Activated T-cell treated with anti-CD3 and anti-CD28 coated beads, Interleukin-2, amount 50 U/mL, for 4 hours (primary cell): Measurements from ENCODE around the gene LNX1. TPM values are rescaled to one million over a fixed set of nuclear protein-coding genes. Genes with fewer than 3 reads are reported as not detected.

Experiments
- ATAC-seq, 2 donors: fragments of 200-7000 bp; cut with Tn5 transposase; one replicate each; pipeline ENCODE4 v1.10.0; 2021
- DNase-seq: peaks from one replicate; pipeline ENCODE4 v3.0.0-alpha.2; 2020
- H3K27me3 Mint-ChIP-seq: one replicate; pipeline ENCODE4 v1.8.0; 2021; ENCODE audit warnings: low read depth, mixed read lengths
- H3K36me3 Mint-ChIP-seq: one replicate; pipeline ENCODE4 v1.8.0; 2022; ENCODE audit warnings: mixed read lengths; ENCODE audit not compliant: insufficient read depth
- H3K4me1 Mint-ChIP-seq: one replicate; pipeline ENCODE4 v1.8.0; 2021; ENCODE audit warnings: low read depth, mixed read lengths
- H3K4me3 Mint-ChIP-seq: one replicate; pipeline ENCODE4 v1.8.0; 2021; ENCODE audit warnings: mild to moderate bottlenecking, moderate library complexity, mixed read lengths
- H3K9me3 Mint-ChIP-seq: one replicate; pipeline ENCODE4 v1.8.0; 2021; ENCODE audit warnings: mixed read lengths
- total RNA-seq, 3 donors: library from RNA; stranded (reverse); gene quantifications; one replicate each; pipeline ENCODE4 v1.2.1, GENCODE V29; 2021

Gene LNX1
- total RNA-seq, 3 donors from 2014 or later, result 0.05 TPM; not detected in 2

DNA sequence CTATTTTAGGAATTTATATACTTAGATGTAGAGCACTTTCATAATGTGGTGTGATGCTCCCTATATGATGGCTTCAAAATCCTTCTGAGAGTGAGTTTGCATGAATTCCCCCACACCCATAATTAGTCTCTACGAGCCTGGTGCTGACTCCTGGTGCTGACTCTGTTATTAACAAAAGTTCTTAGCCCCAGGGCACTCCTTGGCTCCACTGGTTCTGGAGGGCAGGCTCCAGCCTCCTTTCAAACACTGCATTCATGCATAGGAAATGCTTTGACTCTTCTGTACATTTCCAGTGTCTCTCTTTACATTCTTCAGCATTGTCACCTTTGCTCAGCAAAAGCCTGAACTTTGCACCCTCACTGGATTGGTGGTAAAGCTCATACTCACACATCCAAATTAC lies 64.0 kb downstream of the LNX1 start:
- H3K4me3 Mint-ChIP-seq, result no peak overlapping the region
- H3K4me1 Mint-ChIP-seq, result no peaks in the 10 kb centered on the region

DNA sequence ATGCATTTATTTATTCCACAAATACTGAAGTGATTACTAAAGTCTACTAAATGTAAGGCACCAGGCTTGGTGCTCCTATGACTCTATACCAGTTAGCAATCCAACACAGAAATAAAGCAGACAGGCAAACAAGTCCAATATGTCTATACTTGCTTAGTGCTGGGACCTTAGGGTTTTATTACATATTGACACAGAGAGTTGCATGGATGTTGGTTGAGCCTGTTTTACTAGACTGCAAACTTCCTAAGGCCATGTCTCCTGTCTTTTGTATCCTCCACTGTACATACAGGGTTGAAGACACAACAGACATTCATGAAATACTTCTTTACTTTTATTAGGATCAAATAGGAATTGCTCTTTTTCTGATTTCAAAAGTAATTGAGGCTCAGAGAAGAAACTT lies 69.0 kb downstream of the LNX1 start:
- Mint-ChIP-seq H3K4me1 (no peaks in the 10 kb centered on the region), H3K36me3 (no peaks in the 10 kb centered on the region), H3K27me3 (peaks cover 13% of the 10 kb centered on the region), H3K4me3 (no peak overlapping the region), H3K9me3 (no peaks in the 10 kb centered on the region)
- ATAC-seq (no peak), DNase-seq (no peak)

More for the DNA sequence above, 64.0 kb downstream of the LNX1 start:
- no peaks in the 10 kb centered on the region for H3K9me3 Mint-ChIP-seq
- no peak for DNase-seq
- no peak for ATAC-seq
- H3K27me3 Mint-ChIP-seq, result peaks cover 14% of the 10 kb centered on the region
- H3K36me3 Mint-ChIP-seq, result no peaks in the 10 kb centered on the region

DNA sequence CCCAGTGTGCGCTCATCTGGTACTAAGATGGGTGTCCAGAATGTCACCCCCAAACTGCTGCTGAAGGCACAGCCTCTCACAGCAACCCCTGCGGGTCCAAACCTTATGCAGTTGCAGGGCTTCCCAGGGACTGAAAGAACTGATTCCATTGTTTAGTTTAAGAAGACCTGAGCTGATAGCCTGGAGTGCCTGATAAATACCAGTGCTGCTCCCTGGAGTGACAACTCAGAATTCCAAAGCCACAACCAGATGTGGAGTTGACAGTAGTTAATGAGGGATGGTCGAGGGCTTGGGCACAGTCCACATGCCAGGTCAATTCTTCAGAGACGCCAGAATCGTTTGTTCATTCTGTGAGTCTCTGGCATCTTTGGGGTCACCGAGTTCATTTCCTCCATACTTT lies 71.2 kb downstream of the LNX1 start:
- ATAC-seq (no peak), DNase-seq (no peak)
- H3K36me3 Mint-ChIP-seq, result no peaks in the 10 kb centered on the region
- no peaks in the 10 kb centered on the region for H3K4me1 Mint-ChIP-seq
- no peak overlapping the region for H3K4me3 Mint-ChIP-seq
- H3K27me3 Mint-ChIP-seq, result peaks cover 11% of the 10 kb centered on the region
- no peaks in the 10 kb centered on the region for H3K9me3 Mint-ChIP-seq

DNA sequence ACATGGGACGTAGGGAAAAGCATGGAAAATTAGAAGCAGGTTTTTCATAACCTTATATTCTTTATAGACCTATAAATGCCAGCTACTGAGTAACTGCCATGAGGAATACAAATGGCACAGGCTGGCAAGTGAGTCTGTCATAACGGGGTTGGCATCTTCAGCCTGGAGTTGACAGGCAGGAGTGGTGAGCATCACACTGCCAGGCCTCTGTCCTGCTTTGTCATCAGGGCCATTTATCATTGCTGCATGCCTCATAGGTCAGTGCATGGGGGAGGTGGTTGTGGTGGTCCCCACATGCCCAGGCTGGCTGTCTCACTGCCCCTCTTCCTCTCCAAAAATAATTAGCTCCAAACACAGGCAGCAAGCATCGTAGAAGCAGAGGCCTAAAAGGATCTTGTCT lies 72.5 kb downstream of the LNX1 start:
- Mint-ChIP-seq H3K9me3 (no peaks in the 10 kb centered on the region), H3K36me3 (no peaks in the 10 kb centered on the region), H3K4me3 (no peak overlapping the region), H3K4me1 (no peaks in the 10 kb centered on the region), H3K27me3 (peaks cover 8% of the 10 kb centered on the region)
- ATAC-seq (no peak), DNase-seq (no peak)

DNA sequence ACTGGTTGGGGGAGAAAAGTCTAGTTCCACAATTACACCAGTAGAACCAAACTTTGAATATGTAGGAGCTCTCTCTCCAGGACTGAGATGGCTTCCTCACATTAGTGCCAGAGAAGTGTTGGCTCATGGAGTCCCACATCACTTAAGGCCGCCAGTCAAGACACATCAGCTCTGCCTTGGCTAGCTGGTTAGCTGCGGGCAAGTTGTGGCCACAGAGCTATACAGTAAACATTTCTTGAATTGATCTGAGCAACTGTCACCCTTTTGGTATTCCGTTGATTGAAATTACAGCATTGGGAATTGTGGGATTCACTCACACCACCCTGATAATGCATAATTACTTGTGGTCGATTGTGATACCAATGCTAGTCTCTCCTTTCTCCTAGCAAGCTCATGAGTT lies 76.2 kb downstream of the LNX1 start:
- Mint-ChIP-seq H3K36me3 (no peaks in the 10 kb centered on the region), H3K9me3 (no peaks in the 10 kb centered on the region), H3K27me3 (peaks cover 3% of the 10 kb centered on the region), H3K4me1 (no peaks in the 10 kb centered on the region), H3K4me3 (no peak overlapping the region)
- ATAC-seq (no peak), DNase-seq (no peak)

DNA sequence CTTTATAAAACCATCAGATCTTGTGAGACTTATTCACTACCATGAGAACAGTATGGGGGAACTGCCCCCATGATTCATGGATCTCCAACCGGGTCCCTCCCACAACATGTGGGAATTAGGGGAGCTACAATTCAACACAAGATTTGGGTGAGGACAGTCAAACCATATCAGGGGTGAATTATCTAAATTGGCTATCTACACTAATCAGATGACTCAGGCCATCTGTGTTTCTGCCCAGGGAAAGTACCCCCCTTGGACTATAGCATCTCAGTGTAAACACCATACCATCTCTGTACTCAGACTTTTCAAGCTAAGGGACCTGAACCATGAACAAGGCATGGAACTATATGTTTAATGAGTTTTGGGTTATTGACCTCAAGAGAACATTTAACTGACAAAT lies 76.8 kb downstream of the LNX1 start:
- H3K4me1 Mint-ChIP-seq, result no peaks in the 10 kb centered on the region

DNA sequence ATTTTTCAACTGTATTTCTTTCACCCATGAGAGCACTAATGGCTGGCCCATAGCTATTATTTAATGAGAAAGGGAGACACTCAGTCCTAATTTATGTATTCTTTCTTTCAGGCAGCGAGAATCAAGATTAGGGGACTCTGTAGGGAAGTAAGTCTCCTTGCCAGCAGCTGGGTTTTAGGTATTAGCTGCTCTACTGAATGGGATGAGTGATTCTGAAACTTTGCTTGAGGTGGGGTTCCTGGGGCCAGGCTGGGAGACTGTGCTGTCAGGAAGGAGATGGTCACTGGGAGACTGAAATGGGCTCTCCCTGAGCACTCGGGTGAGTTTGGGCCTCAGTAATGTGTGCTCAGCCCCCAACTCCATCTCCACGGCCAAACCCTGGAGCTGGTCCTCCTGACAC lies 78.7 kb downstream of the LNX1 start:
- H3K27me3 Mint-ChIP-seq, result peaks cover 3% of the 10 kb centered on the region
- ATAC-seq (no peak), DNase-seq (no peak)
- H3K36me3 Mint-ChIP-seq, result no peaks in the 10 kb centered on the region
- no peak overlapping the region for H3K4me3 Mint-ChIP-seq
- H3K9me3 Mint-ChIP-seq, result no peaks in the 10 kb centered on the region
- no peaks in the 10 kb centered on the region for H3K4me1 Mint-ChIP-seq

More for the DNA sequence above, 76.8 kb downstream of the LNX1 start:
- DNase-seq (no peak), ATAC-seq (no peak)
- Mint-ChIP-seq H3K9me3 (no peaks in the 10 kb centered on the region), H3K27me3 (peaks cover 3% of the 10 kb centered on the region), H3K36me3 (no peaks in the 10 kb centered on the region), H3K4me3 (no peak overlapping the region)

DNA sequence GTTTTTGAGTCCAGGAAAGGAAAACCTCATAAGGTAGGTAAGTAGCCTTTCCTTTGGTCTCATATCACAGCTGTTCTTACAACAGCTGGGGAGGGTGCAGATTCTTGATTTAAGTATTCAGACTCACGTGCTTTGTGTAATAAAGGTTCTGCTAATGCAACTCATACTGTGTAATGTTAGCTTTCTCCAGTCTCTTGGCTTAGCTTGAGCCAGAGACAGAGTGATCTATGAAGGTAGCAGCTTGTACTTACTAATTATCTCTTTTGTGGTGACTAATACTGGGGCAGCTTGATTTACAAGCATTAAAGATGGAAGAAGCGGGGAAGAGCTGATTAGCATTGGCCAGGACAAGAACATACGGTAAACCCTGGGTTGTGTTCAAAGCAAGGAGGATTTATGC lies 80.3 kb downstream of the LNX1 start:
- Mint-ChIP-seq H3K9me3 (no peaks in the 10 kb centered on the region), H3K36me3 (no peaks in the 10 kb centered on the region), H3K27me3 (no peaks in the 10 kb centered on the region), H3K4me3 (no peak overlapping the region), H3K4me1 (no peaks in the 10 kb centered on the region)
- ATAC-seq (no peak), DNase-seq (no peak)

DNA sequence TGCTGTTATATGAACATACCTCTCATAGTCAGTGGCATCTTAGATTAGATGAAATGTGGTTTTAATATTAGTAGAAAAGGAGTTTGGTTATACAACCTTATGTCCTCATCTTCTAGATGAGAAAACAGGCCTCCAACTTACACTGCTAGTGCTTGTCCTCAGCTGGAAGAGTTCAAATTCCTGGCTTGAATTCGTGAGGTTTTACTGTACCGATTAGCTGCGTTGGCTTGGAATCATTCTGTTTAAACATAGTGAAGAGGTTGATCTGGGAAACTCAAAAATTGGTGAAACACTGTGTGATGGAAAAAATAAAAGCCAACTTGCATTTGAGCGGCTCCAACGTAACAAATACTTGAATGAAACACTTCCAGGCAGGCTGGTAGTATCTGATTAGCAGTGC lies 81.0 kb downstream of the LNX1 start:
- no peaks in the 10 kb centered on the region for H3K36me3 Mint-ChIP-seq
- H3K27me3 Mint-ChIP-seq, result peaks cover 4% of the 10 kb centered on the region
- no peaks in the 10 kb centered on the region for H3K9me3 Mint-ChIP-seq
- H3K4me3 Mint-ChIP-seq, result no peak overlapping the region
- no peak for DNase-seq
- H3K4me1 Mint-ChIP-seq, result no peaks in the 10 kb centered on the region
- no peak for ATAC-seq

DNA sequence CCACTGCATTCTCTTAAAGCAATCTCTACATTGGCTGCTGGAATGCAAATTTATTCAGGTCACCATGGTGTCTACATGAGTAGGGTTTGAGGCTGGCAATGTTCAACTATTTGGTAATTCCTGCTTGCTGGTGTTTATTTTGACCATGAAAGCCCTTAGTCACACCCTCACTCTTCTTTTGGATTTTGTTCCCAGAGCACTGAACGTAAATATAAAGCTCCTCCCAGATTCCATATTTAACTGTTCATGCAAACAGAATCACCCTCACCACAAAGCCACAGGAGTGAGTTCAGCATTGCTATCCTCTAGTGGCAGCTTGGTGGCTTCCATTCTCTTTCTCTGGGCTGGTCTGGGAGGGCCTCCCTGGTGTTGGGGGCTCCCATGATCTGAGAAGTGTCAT lies 82.8 kb downstream of the LNX1 start:
- Mint-ChIP-seq H3K27me3 (peaks cover 4% of the 10 kb centered on the region), H3K9me3 (no peaks in the 10 kb centered on the region), H3K36me3 (no peaks in the 10 kb centered on the region), H3K4me3 (no peak overlapping the region), H3K4me1 (no peaks in the 10 kb centered on the region)
- DNase-seq (no peak), ATAC-seq (no peak)

DNA sequence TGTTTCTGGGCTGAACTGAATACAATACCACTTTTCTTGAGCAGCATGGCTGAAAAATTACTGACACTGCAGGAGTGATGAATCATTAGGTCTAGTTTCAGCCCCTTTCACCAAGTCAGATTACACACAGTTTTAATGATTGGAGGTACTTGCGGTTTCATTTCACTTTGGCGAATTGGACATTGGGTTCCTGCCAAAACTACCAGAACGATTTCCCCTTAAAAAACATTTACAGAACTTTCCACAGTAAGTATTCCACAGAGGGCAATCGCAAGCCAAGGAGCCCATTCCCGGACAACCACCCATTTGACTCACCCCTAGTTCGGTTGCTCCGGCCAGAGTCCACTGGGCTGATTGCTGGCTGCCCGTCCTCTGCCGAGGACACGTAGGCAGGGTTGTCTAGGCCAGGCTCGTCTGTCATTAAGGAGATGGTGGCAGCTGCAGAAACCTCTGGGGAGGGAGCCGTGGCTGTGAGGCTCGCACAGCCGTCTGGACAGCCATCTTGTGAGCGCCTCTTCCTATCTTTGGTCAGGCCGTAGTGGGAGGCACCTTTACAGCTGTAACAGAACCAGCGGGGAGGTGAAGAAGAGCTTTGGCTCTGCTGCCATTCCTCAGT lies 83.5 kb downstream of the LNX1 start:
- Mint-ChIP-seq H3K4me1 (no peaks in the 10 kb centered on the region), H3K27me3 (peaks cover 4% of the 10 kb centered on the region), H3K36me3 (no peaks in the 10 kb centered on the region), H3K9me3 (no peaks in the 10 kb centered on the region), H3K4me3 (no peak overlapping the region)
- ATAC-seq (no peak), DNase-seq (no peak)

DNA sequence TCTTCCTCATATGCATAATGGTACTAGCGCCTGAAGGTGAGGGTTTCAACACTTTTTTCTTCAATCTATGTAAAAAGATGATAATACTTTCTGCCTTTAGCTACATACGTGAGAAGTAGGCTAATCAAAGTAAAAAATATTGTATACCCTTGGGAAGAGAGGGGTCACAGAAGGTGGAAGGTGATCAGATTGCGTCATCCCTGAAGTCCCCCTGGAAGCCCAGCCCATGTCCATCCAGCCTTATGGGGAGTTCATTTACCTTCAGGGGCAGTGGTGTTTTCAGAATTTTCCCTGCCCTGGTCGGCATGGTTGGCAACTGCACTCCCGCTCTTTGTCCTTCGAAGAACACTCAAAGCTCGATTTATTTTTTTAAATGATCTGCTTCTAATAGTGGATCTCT lies 84.2 kb downstream of the LNX1 start:
- Mint-ChIP-seq H3K36me3 (no peaks in the 10 kb centered on the region), H3K9me3 (no peaks in the 10 kb centered on the region), H3K4me1 (no peaks in the 10 kb centered on the region), H3K27me3 (peaks cover 4% of the 10 kb centered on the region), H3K4me3 (no peak overlapping the region)
- no peak for DNase-seq
- no peak for ATAC-seq

DNA sequence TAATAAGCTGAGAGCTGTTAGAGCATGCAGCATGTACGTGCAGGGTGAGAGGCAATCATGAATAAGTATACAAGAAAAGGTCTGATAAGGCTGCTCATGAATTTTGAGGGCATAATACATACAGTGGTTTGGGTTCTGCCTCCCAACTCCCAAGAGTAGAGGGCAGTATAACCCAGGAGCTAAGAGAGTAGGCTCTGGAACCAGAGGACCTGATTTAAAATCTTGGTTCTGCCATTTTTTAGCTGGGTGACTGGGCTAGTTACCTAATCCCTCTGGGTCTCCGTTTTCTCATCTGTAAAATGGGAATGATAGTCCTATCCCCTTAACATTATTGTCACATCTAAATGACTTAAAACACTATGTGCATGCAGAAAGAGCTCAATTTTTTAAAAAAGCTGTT lies 85.3 kb downstream of the LNX1 start:
- no peak overlapping the region for H3K4me3 Mint-ChIP-seq

DNA sequence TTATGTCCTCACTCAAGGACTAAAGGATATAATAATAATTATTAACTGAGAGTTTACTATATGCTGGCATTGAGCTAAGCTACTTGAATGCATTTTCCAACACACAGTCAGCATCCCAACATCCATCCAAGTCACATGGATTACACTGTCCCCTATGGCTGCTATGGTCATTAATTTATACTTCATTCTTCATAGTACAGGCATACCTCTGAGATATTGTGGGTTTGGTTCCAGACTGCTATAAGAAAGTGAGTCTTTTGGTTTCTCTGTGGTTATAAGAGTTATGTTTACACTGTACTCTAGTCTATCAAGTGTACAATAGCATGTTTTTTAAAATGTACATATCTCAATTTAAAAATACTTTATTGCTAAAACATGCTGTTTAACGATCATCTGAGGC lies 89.2 kb downstream of the LNX1 start:
- ATAC-seq (no peak), DNase-seq (no peak)
- Mint-ChIP-seq H3K27me3 (peaks cover 4% of the 10 kb centered on the region), H3K4me3 (no peak overlapping the region), H3K36me3 (no peaks in the 10 kb centered on the region), H3K4me1 (no peaks in the 10 kb centered on the region), H3K9me3 (no peaks in the 10 kb centered on the region)

More for the DNA sequence above, 85.3 kb downstream of the LNX1 start:
- Mint-ChIP-seq H3K27me3 (peaks cover 4% of the 10 kb centered on the region), H3K4me1 (no peaks in the 10 kb centered on the region), H3K36me3 (no peaks in the 10 kb centered on the region), H3K9me3 (no peaks in the 10 kb centered on the region)
- DNase-seq, result no peak
- ATAC-seq, result no peak

DNA sequence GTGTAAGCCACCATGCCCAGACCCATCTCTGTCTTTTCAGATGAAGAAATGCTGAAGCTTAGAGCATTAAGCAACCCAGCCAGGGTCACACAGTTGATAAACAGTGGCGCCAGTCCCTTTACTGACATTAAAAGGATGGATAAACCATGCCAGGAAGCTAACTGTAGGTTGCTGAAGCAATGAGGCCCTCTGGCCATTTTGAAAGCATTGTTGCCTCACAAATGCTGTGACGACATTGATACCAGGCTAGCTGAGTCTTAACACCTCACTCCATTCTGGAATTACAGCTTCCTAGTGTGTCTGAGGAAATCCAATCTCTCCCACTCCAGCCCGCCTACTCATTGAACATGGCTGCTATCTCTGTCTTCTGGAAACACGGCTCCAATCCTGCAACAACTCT lies 89.7 kb downstream of the LNX1 start:
- Mint-ChIP-seq H3K27me3 (peaks cover 4% of the 10 kb centered on the region), H3K9me3 (no peaks in the 10 kb centered on the region), H3K4me3 (no peak overlapping the region), H3K36me3 (no peaks in the 10 kb centered on the region), H3K4me1 (no peaks in the 10 kb centered on the region)
- ATAC-seq (no peak), DNase-seq (no peak)

DNA sequence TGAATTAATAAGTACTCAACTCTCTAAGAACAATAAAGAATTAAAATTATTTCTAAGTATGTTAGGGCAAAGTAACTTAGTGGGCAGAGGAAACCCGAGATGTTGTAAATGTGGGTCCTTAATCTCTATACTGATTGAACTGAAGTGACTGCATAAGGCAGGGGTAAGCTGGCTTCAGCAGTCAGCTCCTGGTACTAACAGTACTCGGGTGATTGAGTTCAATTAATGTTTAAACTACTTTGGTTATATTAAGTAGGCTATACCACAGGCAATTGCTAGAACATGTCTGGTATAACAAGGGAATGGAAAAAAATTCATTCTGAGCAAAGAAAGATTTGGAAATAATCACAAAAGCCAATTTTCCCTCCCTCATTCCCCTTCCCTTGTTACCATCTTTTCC lies 90.7 kb downstream of the LNX1 start:
- H3K36me3 Mint-ChIP-seq, result no peaks in the 10 kb centered on the region
- no peaks in the 10 kb centered on the region for H3K4me1 Mint-ChIP-seq
- no peaks in the 10 kb centered on the region for H3K9me3 Mint-ChIP-seq
- no peak for DNase-seq
- no peak overlapping the region for H3K4me3 Mint-ChIP-seq
- no peak for ATAC-seq
- H3K27me3 Mint-ChIP-seq, result peaks cover 2% of the 10 kb centered on the region
